ENCODE measurements around the gene PTDSS2. TPM values are rescaled to one million over a fixed set of nuclear protein-coding genes. Genes with fewer than 3 reads are reported as not detected.

PTDSS2 gene
- total and polyA plus RNA-seq, 2 experiments from 2014 or later, result 22.7 to 145 TPM

- TF ChIP-seq ZNF462 (CRISPR knock-in tag; IDR thresholded peaks at IDR 0.05) (no peak), STAT1 (IDR thresholded peaks at IDR 0.05; ENCODE audit: unreplicated experiment) (no peak), CTCF (conservative IDR thresholded peaks at IDR 0.05; ENCODE audit: low read depth in 2 of 2) (no peak), ZNF114 (CRISPR knock-in tag; IDR thresholded peaks at IDR 0.05) (no peak), POLR2AphosphoS5 (IDR thresholded peaks at IDR 0.05; ENCODE audit: low read depth) (no peak), REST (IDR thresholded peaks at IDR 0.05; ENCODE audit: unreplicated experiment) (no peak), CREB1 (CRISPR knock-in tag; IDR thresholded peaks at IDR 0.05; ENCODE audit: low read depth) (no peak), EZH2 (IDR thresholded peaks at IDR 0.05; ENCODE audit: low read depth, unreplicated experiment) (no peak)
Measured at GRCh38 chr11:472816-473215, 22.7 kb downstream of the PTDSS2 start (continued).

Measured in GM23338 (cell line).